ENCODE measurements around the gene IQCN. TPM values are rescaled to one million over a fixed set of nuclear protein-coding genes. Genes with fewer than 3 reads are reported as not detected.

The IQCN gene
- total and polyA plus RNA-seq, 2 donors (not counting 1 experiment from before 2014, with no cell fraction given): 52.0 to 63.6 TPM

DNA sequence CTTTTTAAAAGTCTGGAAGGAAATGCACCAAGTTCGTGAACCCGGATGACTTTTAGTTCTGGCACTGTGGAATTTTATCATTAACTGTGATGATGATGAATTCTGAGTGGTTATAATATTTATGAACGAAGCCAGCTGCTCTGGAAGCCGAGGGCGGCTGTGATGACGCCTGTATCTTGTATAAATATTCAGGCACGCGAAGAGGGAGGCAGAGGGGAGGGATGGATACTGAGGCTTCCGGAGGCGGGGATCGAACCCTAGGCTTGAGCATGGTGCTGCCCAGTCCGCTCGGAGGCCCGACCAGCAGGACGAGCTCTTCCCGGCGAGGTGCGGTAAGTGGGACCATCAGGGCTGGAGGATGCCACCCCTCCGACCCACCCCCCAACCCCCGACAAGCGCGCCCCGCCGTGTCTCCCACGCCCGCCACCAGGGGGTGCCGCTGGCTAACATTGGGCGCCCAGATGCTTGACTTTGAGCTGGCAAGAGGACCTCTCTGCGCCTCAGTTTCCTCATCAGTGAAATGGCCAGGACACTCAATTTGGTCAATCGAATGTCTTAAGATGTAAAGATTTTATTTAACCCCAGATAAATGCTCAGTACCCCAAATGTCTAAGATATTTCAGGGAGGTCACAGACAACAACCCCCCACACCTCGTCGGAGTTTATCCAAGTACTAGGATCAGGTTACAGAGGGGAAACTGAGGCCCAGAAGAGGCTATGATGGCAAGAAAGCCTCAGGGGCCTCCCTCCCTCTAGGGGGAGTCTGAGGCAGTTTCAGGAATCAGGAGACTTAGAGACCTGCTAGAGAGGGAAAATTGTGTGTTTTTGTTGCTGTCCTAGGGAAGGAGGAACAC, 65.9 kb downstream of the IQCN start:
- no peak overlapping the region for H3K27ac ChIP-seq (ENCODE audit: low read length in 2 of 2)
- no peaks in the 10 kb centered on the region for H3K36me3 ChIP-seq (replicated peaks in 1 of 2; ENCODE audit: control extremely low read depth in 1 of 2, control insufficient read depth in 1 of 2, extremely low read depth in 1 of 2, insufficient read depth in 2 of 2, low read length in 1 of 2)
- Mint-ChIP-seq H3K9me3 (ENCODE audit: insufficient read depth) (no peaks in the 10 kb centered on the region), H3K4me1 (peaks cover 14% of the 10 kb centered on the region), H3K27me3 (peaks cover 14% of the 10 kb centered on the region), H3K27ac (peak overlapping the region; percentile 16), H3K4me3 (no peak overlapping the region)
- H3K27me3 ChIP-seq (replicated peaks in 1 of 4; ENCODE audit: control extremely low read depth in 1 of 4, control insufficient read depth in 3 of 4, insufficient read depth in 4 of 4, low read length in 3 of 4): peaks cover 0 to 29% (median 7%) of the 10 kb centered on the region in 4 experiments
- no peaks in the 10 kb centered on the region for H4K20me1 ChIP-seq (ENCODE audit: control insufficient read depth, insufficient read depth, low read length, poor library complexity, severe bottlenecking)
- H3K4me2 ChIP-seq (replicated peaks; ENCODE audit: low read depth, low read length, poor library complexity, severe bottlenecking): no peak overlapping the region
- peak; percentile 65 for DNase-seq
- no peak overlapping the region for H3K4me3 ChIP-seq (ENCODE audit: control extremely low read depth in 1 of 5, extremely low read depth in 1 of 5, insufficient read depth in 1 of 5, low read depth in 2 of 5, low read length in 4 of 5)
- CTCF ChIA-PET: interaction anchor here (0.6 to 11.5 kb wide), 24 partner anchors 12 to 211 kb away, joined by 3 to 152 read pairs (median 4); partner anchors contain the start of genes IQCN, LSM4 and MPV17L2
- no peak overlapping the region for H3K9ac ChIP-seq (ENCODE audit: low read length)
- H3K9me3 ChIP-seq (ENCODE audit: control extremely low read depth in 1 of 3, control insufficient read depth in 2 of 3, insufficient read depth in 1 of 3, low read length in 2 of 3): no peaks in the 10 kb centered on the region
- peaks cover 7 to 17% of the 10 kb centered on the region in 2 donors for H3K4me1 ChIP-seq (ENCODE audit: control insufficient read depth in 2 of 2, insufficient read depth in 2 of 2, low read length in 2 of 2)
- POLR2A ChIA-PET: interaction anchor here (0.5 to 0.9 kb wide), 5 partner anchors 11 to 192 kb away, joined by 3 to 7 read pairs (median 3); no protein-coding TSS in a partner anchor
- no peak overlapping the region for H2AFZ ChIP-seq (ENCODE audit: insufficient read depth, low read depth, low read length, poor library complexity, severe bottlenecking)
- intact Hi-C loops (cut with micrococcal nuclease): loop anchor here (1.0 kb wide), 2 partner anchors 16 to 43 kb away; no protein-coding TSS in a partner anchor
- ATAC-seq (ENCODE audit: low read depth): no peak
- H3K79me2 ChIP-seq (ENCODE audit: control insufficient read depth, insufficient read depth, low read length): peaks cover 7% of the 10 kb centered on the region
- 39% methylated on average over 20 of the region's 32 CpGs for WGBS (ENCODE audit: insufficient coverage)
- no peak for TF ChIP-seq EZH2 (IDR thresholded peaks at IDR 0.05; ENCODE audit: borderline replicate concordance, insufficient read depth, low read depth, low read length, poor library complexity, severe bottlenecking)
- TF ChIP-seq, protein P1, sequence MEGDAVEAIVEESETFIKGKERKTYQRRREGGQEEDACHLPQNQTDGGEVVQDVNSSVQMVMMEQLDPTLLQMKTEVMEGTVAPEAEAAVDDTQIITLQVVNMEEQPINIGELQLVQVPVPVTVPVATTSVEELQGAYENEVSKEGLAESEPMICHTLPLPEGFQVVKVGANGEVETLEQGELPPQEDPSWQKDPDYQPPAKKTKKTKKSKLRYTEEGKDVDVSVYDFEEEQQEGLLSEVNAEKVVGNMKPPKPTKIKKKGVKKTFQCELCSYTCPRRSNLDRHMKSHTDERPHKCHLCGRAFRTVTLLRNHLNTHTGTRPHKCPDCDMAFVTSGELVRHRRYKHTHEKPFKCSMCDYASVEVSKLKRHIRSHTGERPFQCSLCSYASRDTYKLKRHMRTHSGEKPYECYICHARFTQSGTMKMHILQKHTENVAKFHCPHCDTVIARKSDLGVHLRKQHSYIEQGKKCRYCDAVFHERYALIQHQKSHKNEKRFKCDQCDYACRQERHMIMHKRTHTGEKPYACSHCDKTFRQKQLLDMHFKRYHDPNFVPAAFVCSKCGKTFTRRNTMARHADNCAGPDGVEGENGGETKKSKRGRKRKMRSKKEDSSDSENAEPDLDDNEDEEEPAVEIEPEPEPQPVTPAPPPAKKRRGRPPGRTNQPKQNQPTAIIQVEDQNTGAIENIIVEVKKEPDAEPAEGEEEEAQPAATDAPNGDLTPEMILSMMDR (IDR thresholded peaks at IDR 0.05): peak; percentile 82

Small RNA genes lying within 50 kb of the gene (small RNA-seq; reads per million reads assigned to genes)
- gene MIR3188 (ENCODE audit: insufficient read length, low read depth, low replicate concordance) (not detected), gene RPL39P38 (ENCODE audit: insufficient read length, low read depth, low replicate concordance) (not detected)

Other genes with a start within 250 kb of the IQCN start
- 24.5 and 24.8 TPM in 2 replicates for gene IL12RB1, start 187.5 kb downstream of the IQCN start, total RNA-seq
- 17.9 and 18.8 TPM in 2 replicates for gene IL12RB1, start 187.5 kb downstream of the IQCN start, polyA plus RNA-seq
- gene MAST3, start 176.7 kb downstream of the IQCN start, total RNA-seq: 85.5 and 90.7 TPM in 2 replicates
- gene MAST3, start 176.7 kb downstream of the IQCN start, polyA plus RNA-seq: 43.5 and 48.7 TPM in 2 replicates
- 13.7 and 15.8 TPM in 2 replicates for gene PIK3R2, start 121.3 kb downstream of the IQCN start, total RNA-seq
- 8.5 and 8.9 TPM in 2 replicates for gene PIK3R2, start 121.3 kb downstream of the IQCN start, polyA plus RNA-seq
- 171 TPM in 2 replicates for gene IFI30, start 100.6 kb downstream of the IQCN start, total RNA-seq
- 74.5 and 222 TPM in 2 replicates for gene IFI30, start 100.6 kb downstream of the IQCN start, polyA plus RNA-seq
- 6.5 and 8.6 TPM in 2 replicates for gene MPV17L2, start 81.2 kb downstream of the IQCN start, total RNA-seq
- 18.4 and 23.0 TPM in 2 replicates for gene MPV17L2, start 81.2 kb downstream of the IQCN start, polyA plus RNA-seq
- gene RAB3A, start 70.4 kb downstream of the IQCN start, total RNA-seq: 9.6 and 10.4 TPM in 2 replicates
- 5.3 and 7.7 TPM in 2 replicates for gene RAB3A, start 70.4 kb downstream of the IQCN start, polyA plus RNA-seq
- gene PDE4C, start 48.0 kb downstream of the IQCN start, total RNA-seq: not detected in 2 replicates
- 0.13 TPM in 1 of 2 replicates, not detected in the other for gene PDE4C, start 48.0 kb downstream of the IQCN start, polyA plus RNA-seq
- gene JUND, start 7.2 kb upstream of the IQCN start, total RNA-seq: 608 and 628 TPM in 2 replicates
- 5,593 and 7,730 TPM in 2 replicates for gene JUND, start 7.2 kb upstream of the IQCN start, polyA plus RNA-seq
- gene LSM4, start 48.6 kb upstream of the IQCN start, total RNA-seq: 66.3 and 70.0 TPM in 2 replicates
- gene LSM4, start 48.6 kb upstream of the IQCN start, polyA plus RNA-seq: 79.2 and 86.1 TPM in 2 replicates
- 14.1 and 17.6 TPM in 2 replicates for gene PGPEP1, start 66.1 kb upstream of the IQCN start, total RNA-seq
- 16.3 and 20.9 TPM in 2 replicates for gene PGPEP1, start 66.1 kb upstream of the IQCN start, polyA plus RNA-seq
- not detected in 2 replicates for gene GDF15, start 111.7 kb upstream of the IQCN start, total RNA-seq
- gene GDF15, start 111.7 kb upstream of the IQCN start, polyA plus RNA-seq: 0.17 and 0.19 TPM in 2 replicates
- gene LRRC25, start 123.2 kb upstream of the IQCN start, total RNA-seq: 2.4 and 2.8 TPM in 2 replicates
- 3.3 and 5.7 TPM in 2 replicates for gene LRRC25, start 123.2 kb upstream of the IQCN start, polyA plus RNA-seq
- 37.0 and 43.5 TPM in 2 replicates for gene SSBP4, start 144.9 kb upstream of the IQCN start, total RNA-seq
- 53.5 and 64.2 TPM in 2 replicates for gene SSBP4, start 144.9 kb upstream of the IQCN start, polyA plus RNA-seq
- gene ISYNA1, start 163.7 kb upstream of the IQCN start, total RNA-seq: 17.6 and 22.6 TPM in 2 replicates
- gene ISYNA1, start 163.7 kb upstream of the IQCN start, polyA plus RNA-seq: 28.3 and 41.9 TPM in 2 replicates
- 31.4 and 34.0 TPM in 2 replicates for gene ELL, start 247.6 kb upstream of the IQCN start, total RNA-seq
- 21.2 and 24.4 TPM in 2 replicates for gene ELL, start 247.6 kb upstream of the IQCN start, polyA plus RNA-seq